GM21423 (cell line): ENCODE data around the gene ABCA2.
A peak's percentile ranks its signal among the peaks of the same experiment; 100 is the strongest.

Experiments used
- ATAC-seq: cut with Tn5 transposase; IDR thresholded peaks from one replicate; pipeline ENCODE4 v1.9.1; 2021; ENCODE audit warnings: mild to moderate bottlenecking, moderate library complexity; ENCODE audit not compliant: unreplicated experiment

ABCA2 gene

GRCh38 chr9:137002646-137003041, 25.4 kb downstream of the ABCA2 start:
- ATAC-seq: no peak

GRCh38 chr9:137001857-137002645, 26.0 kb downstream of the ABCA2 start:
- no peak for ATAC-seq

GRCh38 chr9:137000177-137000930, 27.7 kb downstream of the ABCA2 start:
- ATAC-seq: peak; percentile 76

- no peak for ATAC-seq
Observed at GRCh38 chr9:136997830-136998234, 30.2 kb downstream of the ABCA2 start.

DNA sequence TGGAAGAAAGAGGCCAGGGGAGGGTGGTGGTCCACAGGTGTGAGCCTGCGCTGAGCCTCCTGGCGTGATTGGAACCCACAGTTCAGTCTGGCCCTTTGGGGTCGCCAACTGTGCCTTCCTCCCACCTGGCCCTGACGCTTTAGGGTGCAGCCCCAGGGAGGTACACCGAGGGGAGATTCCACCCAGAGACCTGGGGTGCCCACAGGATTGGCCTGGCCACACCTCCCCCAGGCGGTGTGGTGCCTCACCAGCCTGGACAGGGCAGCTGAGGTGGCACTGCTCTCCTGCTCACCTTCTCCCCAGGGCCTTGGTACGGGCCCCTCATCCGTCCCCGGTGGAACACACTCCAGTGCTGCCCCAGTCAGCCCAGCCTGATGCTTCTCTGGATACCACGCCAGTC, 30.7 kb downstream of the ABCA2 start:
- no peak for ATAC-seq

GRCh38 chr9:136996361-136997292, 31.4 kb downstream of the ABCA2 start, which contains the start of gene CLIC3:
Gene CLIC3 (minus strand): TSS chr9:136996568. CDS start chr9:136996543, 25 bp downstream.
- no peak for ATAC-seq

GRCh38 chr9:136995772-136996311, 32.2 kb downstream of the ABCA2 start:
- ATAC-seq: no peak

- ATAC-seq: no peak
Observed at GRCh38 chr9:136995362-136995761, 32.7 kb downstream of the ABCA2 start.

- ATAC-seq: no peak
Observed at GRCh38 chr9:136994888-136995230, 33.2 kb downstream of the ABCA2 start.

GRCh38 chr9:136994180-136994887, 33.7 kb downstream of the ABCA2 start:
- ATAC-seq: no peak

DNA sequence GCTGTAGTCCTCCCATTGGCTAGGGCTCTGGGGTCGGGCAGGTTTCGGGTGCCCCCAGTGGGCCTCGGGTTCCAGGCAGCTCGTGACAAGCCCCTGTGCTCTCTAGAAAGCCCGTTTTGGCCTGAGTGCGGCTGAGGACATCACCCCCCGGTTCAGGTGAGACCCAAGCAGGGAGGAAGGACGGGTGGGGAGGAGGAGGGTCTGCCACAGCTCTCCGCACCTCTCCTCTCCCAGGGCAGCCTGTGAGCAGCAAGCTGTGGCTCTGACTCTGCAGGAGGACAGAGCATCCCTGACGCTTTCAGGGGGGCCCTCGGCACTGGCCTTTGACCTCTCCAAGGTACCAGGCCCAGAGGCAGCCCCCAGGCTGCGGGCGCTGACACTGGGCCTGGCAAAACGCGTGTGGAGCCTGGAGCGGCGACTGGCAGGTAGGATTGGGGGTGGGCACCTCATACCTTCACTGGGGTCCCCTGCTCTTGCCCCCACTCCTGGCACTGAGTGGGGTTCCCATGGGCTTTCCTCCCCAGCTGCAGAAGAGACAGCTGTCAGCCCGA, 35.1 kb downstream of the ABCA2 start:
- ATAC-seq: no peak

- peak; percentile 81 for ATAC-seq
Observed at GRCh38 chr9:136991993-136992818, 35.8 kb downstream of the ABCA2 start, which contains the start of gene PAXX. Gene PAXX (plus strand): TSS chr9:136992422. CDS start chr9:136992444, 22 bp downstream.

GRCh38 chr9:136990242-136990911, 37.7 kb downstream of the ABCA2 start:
- ATAC-seq: no peak

DNA sequence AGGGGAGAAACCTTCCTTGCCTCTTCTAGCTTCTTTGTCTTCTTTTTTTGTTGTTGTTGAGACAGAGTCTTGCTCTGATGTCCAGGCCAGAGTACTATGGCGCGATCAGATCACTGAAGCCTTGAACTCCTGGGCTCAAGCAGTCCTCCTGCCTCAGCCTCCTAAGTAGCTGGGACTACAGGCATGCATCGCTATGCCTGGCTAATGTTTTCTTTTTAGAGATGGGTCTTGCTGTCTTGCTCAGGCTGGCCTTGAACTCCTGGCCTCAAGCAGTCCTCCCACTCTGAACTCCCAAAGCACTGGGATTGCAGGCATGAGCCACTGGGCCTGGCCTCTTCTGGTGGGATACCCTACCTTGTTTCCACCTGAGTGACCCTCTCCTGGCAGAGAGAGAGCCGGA, 39.2 kb downstream of the ABCA2 start:
- ATAC-seq: no peak

DNA sequence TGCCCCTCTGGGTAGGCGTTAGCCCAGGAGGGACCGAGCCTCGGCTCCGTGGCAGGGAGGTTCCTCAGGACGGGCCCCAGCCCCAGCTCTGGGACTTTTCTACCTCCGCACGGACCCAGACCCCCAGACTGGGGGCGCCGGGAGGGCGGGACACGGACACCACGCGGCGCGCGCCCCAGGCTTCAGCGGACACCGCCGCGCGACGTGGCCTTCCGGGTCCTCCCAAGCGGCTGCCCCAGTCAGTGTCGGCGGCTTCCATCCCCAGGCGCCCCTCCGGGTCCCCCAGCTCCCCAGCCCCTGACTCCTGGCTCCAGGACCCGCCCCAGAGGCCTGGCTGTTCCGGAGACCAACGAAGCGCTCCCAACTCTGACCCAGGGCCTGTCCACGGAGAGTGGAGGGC, 42.2 kb downstream of the ABCA2 start:
- no peak for ATAC-seq

GRCh38 chr9:136985027-136985602, 42.9 kb downstream of the ABCA2 start:
- ATAC-seq: no peak

- ATAC-seq: no peak
Observed at GRCh38 chr9:136984464-136985026, 43.5 kb downstream of the ABCA2 start.
